HPDE6-E6E7 (cell line): Measurements from ENCODE around the gene TTC28.

Experiments used
- DNase-seq: peaks from one replicate; pipeline ENCODE4 v3.0.0; 2011; ENCODE audit warnings: missing footprints; ENCODE audit errors: extremely low spot score

The TTC28 gene

DNA sequence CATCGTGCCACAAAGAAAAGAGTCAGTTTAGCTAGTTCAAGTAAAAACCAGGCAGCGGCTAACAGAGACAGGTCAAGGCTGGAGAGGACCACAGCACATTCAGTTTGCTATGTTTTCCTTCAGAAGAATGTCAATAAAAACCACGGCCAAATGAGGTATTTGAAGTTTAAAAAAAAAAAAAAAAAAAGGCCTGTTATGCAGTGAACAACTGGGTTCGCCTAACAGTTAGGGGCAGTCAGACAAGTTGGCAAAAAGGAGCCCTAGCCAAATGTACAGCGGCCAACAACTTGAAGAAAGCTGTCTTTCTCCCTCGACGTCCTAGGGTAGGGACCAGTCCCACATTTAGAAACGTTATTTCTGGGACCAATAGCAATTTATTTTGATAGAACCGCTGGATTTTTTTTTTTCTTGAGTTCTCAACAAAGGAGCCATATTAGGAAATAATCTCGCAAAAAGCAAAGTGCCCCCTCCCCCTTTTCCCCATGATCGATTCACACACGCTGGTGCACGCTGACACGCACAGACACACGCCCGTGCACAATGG lies 237.8 kb downstream of the TTC28 start:
- no peak for DNase-seq

DNA sequence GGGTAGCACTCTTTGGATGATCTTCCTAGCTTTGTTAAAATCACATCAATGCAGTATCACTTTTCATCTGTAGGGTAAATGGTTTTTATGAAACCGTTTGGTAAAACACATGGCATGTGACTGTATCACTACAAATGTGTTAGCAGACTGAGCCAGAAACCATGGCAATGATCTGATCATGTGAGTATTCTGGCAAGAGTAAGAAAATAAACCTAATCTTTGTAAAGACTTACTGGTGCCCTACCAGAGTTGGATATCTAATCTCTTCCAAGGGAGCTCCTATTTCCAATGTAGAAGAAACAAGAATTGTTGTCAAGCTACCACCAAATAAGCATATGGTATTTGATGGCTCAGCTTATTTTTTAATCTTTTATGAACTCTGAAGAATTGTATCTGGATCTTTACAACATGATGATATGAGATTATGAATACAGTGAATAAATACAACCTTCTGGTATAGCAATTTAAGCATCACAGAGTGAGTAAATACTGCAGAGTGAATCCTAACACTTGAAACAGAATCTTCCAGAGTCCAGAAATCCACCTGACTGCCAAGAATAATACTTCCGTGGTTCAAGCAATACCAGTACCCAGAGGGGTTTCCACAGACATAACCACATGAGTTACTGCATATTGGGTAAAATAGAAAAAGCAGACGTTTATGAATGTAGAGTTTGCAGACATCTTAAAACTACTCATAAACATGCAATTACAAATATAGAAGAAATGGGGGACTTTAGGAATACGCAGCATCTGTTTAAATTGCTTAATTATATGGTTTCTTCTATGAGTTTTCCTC lies 238.8 kb downstream of the TTC28 start:
- DNase-seq: no peak

DNA sequence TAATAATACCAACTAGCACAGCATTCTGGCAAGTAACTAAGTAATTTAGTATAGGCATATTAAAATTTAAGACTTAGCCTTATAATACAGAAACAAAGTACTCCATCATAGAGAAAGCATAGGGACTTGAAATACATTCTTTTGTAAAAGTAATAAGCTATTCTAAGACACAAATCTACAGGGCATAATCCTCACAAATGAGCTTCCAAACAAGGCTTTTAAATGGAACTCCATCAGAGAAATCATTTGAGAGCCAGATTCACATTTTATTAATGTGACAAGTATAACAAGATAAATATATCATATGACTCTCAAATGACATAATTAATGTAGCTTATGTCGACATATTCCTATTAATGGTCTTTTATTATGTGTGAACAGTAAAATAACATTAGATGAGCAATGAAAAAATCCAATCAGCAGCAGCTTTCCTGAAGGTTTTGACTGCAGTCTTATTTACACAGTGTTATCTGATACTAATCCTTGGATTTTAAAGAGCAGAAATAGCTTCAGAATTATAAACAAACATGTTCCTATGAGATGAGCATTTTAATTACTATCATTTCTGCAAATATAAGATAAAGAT lies 241.4 kb downstream of the TTC28 start:
- no peak for DNase-seq

DNA sequence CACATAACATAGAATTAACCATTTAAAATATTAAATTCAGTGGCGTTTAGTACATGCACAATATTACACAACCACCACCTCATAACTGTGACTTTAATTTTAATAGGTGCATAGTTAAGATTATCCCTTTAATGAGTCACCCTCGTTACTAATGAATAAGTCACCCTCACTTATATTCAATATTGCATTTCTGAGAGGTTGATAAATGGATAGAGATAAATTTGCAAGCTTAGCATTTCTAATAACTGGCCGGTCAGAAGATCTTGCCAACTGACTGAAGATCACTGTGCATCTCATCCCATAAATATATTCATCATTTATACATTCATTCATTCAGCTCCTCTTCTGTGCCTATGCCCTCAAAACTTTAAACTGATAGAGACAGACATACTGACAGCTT lies 243.7 kb downstream of the TTC28 start:
- peak; percentile 12 for DNase-seq

DNA sequence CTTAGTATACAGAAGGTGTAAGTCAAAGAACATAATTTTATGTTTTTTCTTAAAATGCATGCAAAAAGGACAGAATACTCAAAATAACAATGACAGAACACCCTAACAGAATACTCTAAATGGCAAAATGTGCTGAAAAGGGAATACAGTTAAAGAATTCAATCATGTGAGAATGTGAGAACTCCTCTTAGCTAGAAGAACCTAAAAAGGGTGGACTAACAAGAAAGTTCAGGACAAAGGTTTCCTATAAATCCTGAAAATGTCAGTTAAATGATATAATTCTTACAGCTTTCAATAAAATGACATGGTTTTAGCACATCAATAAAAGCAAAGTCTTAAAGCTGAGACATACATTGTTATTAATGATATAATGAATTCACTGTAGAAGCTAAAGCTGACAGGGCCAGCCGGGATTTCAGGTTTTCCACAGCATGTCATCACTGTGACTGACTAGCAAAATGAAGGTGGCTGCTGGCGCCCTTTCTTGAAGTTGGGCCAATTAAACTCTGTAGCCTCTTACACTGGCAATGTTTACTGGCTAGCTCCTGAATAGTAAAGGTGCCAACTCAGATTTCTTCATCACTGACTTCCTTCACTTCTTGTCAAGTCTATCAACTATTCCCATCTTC lies 244.4 kb downstream of the TTC28 start:
- DNase-seq: peak; percentile 14

DNA sequence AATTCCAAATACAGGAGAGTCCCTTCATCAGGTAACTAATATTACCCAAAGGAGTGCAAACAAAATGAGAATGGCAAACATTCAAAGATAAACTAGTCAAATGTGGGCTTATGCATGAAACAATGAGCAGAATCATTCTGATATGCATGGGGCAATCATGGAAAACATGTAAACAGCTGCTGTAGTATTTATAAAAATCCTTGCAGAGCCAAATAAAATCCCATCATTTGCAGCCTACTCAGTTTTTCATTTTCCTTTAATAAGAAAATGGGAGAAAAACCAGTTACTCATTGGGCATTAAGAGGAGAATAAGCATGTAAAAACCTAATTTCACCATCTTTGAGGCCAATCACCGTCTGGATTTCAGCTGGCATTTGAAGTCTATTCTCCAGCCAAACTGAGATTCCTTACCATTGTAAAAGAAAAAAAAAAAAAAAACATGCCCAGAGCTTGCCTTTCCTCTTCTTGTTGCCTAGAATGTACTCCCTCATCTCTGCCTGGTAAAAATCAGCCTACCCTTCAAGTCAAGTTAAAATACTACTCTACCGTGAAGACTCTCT lies 249.1 kb downstream of the TTC28 start:
- DNase-seq: no peak

DNA sequence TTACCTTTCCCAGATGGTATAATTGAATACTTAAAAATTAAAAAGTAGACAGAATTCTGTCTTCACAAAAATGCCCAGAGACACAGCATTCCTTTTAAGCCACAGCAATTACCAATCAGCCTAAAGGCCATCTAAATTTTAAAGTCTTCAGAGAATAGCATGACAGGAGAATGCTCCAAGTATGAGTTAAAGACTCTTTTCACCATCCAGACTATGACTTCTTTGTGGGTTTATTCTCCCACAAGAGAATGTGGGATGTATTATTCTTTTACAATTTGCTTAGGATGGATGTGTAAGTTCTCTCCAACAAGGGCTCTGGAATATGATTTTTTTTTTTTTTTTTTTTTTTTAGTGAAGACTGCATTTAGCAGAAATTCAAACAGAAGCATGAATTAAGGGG lies 249.9 kb downstream of the TTC28 start:
- no peak for DNase-seq

DNA sequence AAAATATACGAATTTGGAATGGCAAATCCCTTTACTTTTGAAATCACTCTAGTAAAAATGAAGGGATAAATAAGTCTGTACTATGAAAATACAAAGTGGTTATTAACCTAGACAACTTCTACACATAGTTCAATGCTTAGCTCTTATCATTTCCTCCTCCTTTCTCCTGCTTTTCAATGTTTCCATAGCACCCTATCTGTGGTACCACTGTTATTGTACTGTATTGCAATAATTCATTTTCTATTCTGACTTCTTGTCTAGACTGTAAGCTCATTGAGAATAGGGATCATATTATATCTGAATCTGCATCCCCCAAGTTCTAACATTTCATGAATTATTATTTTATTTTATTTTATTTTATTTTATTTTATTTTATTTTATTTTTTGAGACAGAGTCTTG lies 251.4 kb downstream of the TTC28 start:
- no peak for DNase-seq

DNA sequence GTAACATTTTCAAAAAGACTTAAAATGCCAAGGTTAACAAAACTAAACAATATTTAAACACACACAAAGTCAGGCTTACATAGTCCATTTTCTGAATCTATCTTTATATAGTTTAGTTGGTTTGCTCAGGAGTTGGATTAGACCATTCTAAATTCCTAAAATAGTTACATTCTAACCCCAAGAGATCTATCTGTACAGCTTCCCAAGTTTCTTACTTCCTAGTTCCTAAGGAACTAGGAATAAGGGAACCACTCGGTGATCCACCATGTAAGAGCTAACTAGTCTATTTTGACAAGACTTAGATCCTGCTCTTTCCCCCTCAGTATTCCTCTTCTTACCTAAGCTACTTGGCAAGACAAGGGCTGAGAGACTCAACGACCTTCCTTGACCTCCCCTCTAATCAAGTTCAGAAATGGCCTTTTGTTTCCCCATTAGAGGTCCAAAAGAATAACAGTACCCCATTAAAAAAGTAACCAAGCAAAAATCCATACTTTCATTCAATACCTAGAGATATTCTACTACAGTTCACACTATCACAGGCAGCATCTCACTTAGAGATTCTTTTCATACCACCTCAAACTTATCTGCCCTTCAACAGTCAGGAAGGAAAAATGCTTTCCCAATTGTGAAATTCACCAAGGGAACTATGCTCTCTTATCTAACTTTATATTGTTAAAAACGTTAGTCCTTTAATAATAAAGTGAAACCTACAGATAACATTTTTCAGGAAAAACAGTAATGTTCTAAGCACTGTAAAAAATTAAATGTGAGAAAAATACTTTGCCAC lies 253.1 kb downstream of the TTC28 start:
- DNase-seq: no peak

DNA sequence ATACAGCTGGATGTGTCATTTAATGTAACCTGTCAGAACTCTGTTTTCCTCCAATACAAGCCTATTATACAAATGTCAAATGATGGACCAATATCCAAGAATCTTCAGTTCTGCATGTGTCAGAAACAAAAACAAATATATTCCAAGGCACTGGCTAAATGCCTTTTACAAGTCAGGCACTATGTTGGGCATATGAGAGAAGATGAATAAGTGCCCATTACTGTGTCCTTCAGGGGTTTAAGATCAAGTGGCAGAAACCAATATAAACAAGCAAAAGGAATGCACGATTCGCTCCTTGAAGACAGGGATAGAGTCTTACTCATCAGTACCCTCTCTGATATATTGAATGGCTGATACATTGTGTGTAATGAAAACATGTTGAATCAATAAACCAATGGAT lies 254.4 kb downstream of the TTC28 start:
- DNase-seq: no peak

DNA sequence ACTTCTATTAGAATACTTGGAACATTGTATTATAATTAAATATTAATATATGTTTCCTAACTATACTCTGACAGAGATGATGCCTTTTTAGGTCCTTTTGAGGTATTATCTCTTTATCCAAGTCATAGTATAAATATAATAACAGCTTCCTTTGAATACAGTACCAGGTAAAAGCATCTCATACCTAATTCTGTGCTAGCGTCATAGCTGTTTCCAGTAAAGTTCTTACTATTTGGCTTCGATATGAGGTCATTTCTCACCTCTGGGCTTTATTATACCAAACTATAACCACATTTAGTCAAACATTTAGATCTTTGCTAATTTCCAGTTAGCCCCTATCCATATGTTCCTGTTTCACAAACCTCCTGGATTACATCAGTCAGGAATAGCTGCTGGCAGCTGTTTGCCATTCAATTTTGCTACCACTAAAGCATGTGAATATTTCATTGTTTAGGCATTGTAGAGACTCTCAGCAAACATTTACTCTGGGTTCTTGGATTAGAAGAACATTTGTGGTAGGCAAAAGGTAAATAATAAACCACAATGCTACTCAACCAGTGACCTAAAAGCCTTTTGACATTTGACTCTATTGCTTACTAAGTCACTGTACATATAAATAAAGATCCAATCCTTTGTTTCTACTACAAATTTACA lies 255.1 kb downstream of the TTC28 start:
- no peak for DNase-seq

DNA sequence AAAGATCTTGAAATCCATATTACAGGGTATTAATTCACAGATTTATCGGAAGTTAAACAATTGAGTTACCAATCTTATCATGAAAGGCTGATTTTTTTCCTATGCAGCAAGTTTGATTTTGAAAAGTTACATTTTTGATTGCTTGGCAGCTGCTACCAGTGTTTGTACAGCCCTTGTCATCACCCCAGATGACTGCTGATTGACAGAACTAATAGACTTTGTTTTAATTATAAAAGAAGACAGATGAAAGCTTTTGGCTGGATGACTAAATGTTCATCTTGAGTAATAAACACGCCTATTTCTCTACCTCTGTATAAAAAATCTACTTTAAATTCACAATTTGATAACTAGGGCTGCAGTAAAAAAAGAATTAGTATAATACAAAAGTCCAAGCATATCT lies 259.7 kb downstream of the TTC28 start:
- no peak for DNase-seq

DNA sequence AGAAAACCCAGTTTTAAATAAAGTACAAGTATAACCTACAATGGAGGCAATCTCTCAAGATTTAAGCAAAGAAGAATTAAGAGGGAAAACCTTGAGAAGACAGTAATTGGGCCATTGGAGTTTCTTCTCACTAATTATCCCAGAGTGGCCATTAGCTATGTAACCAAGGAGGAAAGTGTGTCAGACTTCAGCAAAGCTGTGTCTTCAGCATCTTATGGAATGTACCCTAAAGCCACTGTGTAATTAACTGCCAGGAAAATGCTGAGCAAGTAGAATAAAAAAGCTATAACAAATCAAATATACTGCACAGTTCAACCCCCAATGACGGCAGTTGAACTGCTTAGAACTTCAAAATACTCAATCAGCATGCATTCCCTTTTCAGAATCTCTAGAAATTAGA lies 261.6 kb downstream of the TTC28 start:
- DNase-seq: no peak

DNA sequence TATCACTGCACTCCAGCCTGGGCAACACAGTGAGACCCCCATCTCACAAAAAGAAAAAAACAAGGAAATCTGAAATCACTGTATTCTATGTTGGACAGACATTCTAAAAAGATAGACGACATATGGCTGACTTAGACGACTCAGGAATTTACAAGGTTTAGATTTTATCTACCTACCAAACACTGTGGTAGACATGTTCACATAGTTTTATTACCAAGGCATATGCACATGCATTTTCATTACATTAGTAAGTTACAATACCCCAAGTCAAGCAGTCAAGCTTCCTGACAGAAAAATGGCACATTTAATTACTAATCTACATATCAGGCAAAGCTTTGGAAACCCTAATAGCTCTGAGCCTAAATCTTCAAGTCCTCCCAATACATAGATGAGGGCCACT lies 262.2 kb downstream of the TTC28 start:
- no peak for DNase-seq

DNA sequence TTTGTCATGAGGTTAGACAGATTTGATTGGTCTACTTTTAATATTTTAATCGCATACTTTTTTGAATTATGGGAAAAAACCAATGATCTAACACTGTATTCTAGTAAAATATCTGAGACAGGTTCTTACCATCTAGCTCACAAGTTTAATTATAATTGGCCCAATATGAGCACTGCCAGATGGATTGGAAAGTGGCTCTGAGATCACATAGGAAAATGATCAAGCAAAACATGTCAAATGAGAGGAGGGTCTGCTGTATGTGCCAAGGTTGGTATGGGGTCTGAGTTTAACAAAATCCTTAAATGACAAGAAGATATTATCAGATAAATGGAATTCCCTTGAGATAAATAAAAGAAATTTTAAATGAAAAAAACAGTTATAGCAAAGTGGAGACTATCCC lies 264.7 kb downstream of the TTC28 start:
- DNase-seq: no peak

DNA sequence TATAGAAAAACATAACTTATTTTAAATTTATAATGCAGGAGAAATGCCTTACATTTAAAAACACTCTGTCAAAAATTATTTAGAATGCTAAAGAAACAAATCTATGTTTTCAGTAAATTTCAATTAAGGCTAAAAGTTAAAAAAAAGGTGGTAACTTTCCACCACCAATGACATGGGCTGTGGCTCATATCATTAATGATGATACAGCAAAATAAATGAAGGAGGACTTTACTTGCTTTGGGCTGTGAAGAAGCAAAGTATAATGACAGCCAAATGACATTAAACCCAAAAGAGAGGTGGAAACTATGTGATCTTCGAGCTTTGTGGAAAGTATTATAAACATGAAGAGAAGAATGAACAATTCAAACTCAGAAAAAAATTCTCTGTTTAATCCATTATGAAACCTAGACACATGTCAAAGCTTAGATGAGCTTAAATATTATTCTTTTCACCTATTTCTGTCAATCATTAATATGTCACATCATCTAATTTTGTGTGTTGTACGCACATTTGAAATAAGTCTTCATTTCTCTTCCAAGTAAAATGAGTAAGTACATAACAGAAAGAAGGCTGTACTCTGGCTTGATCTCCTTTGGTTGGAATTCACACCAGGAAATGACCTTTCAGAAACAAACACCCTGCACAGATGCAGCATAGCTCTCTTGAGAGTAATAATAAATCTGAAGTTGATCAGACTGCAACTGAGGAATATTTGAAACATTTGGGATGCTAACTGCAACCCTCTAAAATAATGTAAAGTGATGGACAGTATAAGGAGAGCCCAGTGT lies 265.8 kb downstream of the TTC28 start:
- DNase-seq: no peak

DNA sequence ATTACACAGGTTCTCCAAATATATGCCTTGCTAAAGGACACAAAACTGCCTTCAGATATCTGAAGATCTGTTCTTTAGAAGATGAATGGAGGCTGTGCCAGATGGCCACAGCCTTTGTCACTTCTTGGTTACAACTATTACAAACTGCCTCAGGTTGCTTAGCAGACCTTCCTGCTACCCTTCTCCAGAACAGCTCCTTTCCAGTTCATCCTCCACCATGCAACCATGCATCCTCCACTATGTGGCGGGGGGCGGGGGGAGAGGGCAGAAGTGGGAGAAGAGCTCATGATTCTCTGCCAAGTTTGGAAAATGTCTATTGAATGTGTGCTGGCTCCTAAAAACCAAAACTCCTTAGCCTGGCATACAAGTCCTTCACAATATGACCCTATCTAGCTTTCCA lies 267.5 kb downstream of the TTC28 start:
- DNase-seq: no peak

DNA sequence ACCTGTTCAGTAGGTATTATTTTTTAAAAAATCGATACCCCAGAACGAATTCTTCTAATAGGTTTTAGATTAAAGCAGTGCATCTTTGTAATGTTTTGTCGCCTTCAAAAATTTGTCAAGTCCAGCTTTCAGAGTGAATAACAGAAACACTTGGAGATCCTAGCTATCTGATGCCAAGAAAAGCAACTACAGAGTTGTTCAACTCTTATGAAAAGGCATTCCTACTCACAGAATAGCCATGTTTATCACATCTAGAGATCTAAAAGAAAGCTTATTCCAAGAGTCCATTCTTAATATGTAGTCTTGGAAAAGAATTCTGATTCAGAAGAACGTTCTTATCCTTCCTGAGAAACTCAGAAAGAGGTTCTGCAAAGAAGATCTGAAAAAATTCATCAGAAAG lies 268.5 kb downstream of the TTC28 start:
- no peak for DNase-seq

DNA sequence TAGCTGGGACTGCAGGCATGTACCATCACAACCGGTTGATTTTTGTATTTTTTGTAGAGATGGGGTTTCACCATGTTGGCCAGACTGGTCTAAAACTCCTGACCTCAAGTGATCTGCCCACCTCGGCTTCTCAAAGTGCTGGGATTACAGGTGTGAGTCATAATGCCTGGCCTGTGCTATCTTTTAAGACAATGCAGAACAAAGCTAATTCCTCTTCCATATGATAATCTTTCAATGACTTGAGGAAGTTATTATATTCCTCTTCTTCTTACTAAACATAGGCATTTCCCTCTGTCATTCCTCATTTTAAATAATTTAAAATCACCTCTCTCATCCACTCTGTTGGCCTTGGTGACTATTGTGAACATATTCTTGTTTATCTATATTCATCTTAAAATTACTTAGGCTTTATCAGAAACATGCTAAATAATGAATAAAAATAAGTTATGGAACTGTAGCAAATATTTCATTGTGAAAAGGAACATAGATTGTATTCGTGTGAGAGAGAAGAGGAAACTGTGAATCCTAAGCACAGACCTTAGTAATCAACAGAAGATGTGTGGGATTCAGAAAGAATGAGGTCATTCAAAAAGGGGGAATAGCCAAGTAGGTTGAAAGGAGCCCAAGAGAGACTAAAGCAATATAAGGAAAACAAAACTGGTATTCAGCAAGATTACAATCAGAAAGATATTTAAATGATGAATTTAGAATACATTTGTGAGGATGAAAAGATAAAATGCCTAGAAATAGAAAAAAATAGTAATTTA lies 269.4 kb downstream of the TTC28 start:
- no peak for DNase-seq

DNA sequence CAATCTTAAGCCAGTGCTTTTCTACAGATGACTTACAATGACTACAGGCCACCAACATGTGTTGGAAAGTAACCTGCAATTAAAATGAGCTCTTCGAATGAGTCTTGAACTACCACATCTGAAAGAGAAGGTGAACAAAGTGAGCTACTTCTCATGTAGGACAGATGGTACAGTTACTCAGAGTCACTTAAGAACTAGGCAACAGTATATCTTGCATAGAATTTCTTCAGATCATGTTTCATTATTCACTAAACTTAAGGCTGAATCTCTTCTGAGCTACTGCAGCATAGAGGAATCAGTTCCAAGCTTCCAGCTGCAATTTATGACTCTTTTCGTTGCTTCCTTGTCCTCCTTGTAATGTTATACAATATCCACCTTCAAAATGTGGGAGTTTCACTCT lies 270.9 kb downstream of the TTC28 start:
- no peak for DNase-seq
